Inferior parietal cortex (tissue), 1 donor: ENCODE data around the gene SENP5.
"Not testable (repeated sequence)": the region's sequence is repeated elsewhere in the genome, so short reads cannot be mapped to it uniquely, and the experiment has no call there.

Experiments used
- DNase-seq: peaks from one replicate; pipeline ENCODE4 v3.0.0-alpha.2; 2016; ENCODE audit errors: extremely low spot score

The SENP5 gene

GRCh38 chr3:196942915-196943277 is 75.2 kb downstream of the SENP5 start:
- DNase-seq, result no peak

DNA sequence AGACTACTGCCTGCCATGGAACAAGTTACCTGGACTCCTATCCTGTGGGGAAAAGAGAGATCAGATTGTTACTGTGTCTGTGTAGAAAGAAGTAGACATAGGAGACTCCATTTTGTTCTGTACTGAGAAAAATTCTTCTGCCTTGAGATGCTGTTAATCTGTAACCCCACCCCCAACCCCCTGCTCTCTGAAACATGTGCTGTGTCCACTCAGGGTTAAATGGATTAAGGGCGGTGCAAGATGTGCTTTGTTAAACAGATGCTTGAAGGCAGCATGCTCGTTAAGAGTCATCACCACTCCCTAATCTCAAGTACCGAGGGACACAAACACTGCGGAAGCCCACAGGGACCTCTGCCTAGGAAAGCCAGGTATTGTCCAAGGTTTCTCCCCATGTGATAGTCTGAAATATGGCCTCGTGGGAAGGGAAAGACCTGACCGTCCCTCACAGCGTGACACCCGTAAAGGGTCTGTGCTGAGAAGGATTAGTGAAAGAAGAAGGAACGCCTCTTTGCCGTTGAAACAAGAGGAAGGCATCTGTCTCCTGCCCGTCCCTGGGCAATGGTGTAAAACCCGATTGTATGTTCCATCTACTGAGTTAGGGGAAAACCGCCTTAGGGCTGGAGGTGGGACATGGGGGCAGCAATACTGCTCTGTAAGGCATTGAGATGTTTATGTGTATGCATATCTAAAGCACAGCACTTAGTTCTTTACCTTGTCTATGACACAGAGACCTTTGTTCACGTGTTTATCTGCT is 76.5 kb downstream of the SENP5 start:
- DNase-seq, result not testable (repeated sequence)

GRCh38 chr3:196947136-196947859 is 79.6 kb downstream of the SENP5 start:
- no peak for DNase-seq

DNA sequence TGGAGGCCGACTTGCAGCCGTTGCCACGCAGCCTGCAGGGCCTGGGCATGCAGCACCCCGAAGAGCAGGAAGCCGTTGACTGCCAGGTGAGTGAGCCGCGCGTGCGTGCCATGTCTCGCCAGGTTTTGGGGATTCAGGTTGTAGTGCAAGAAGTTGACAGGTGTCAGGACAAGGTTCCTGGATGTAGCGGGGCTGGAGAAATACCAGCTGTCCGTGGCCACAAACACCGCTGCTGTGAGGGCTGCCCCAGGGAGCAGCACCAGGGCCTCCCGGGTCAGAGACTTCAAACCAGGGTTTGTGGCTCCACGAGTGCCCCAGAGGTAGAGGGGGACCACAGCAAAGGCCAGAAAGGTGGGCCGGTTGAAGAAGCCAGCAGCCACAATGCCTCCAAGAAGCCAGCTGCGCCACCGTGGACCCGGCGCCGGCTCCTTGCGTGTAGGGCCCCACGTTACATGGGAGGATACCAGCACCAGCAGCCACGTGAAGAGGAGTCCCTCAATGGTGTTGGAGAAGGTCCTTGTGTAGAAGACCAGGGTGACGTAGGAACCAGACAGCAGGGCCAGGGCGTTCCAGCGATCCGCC is 80.2 kb downstream of the SENP5 start:
- DNase-seq, result no peak

DNA sequence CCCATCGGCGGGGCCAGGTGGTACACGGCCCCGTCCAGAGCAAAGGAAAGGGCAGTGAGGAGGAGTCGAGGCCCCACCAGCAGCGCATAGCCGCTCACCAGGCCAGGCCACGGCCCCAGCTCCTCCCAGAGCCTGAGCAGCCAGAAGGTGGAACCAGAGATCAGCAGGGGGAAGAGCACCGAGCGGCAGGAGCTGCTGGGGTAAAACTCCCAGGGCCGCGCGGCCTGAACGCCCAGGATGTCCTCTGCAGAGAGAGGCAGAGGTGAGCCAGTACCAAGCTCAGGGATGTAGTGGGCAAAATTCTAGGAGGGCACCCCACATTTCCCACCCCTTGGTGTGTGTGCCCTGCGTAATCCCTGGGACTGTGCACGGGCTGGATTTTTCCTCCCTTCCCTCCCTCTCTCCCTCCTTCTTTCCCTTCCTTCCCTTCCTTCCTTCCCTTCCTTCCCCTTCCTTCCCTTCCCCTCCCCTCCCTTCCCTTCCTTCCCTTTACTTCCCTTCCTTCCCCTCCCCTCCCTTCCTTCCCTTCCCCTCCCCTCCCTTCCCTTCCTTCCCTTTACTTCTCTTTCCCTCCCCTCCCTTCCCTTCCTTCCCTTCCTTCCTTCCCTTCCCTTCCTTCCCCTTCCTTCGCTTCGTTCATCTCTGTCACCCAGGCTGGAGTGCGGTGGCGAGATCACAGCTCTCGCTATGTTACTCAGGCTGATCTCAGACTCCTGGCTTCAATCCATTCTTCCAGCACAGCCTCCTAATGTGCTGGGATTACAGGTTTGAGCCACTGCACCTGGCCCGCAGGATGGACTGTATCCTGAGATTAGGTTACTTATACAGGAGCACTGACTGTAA is 80.9 kb downstream of the SENP5 start:
- no peak for DNase-seq

- DNase-seq, result no peak
Measured at GRCh38 chr3:196949285-196949619, 81.5 kb downstream of the SENP5 start.

GRCh38 chr3:196949750-196950149 is 82.0 kb downstream of the SENP5 start:
- DNase-seq, result no peak

GRCh38 chr3:196951371-196951770 is 83.7 kb downstream of the SENP5 start:
- DNase-seq, result no peak

GRCh38 chr3:196954832-196955231 is 87.1 kb downstream of the SENP5 start:
- no peak for DNase-seq

- DNase-seq, result no peak
Measured at GRCh38 chr3:196962108-196962929, 94.6 kb downstream of the SENP5 start.

GRCh38 chr3:196962930-196963630 is 95.4 kb downstream of the SENP5 start:
- no peak for DNase-seq

DNA sequence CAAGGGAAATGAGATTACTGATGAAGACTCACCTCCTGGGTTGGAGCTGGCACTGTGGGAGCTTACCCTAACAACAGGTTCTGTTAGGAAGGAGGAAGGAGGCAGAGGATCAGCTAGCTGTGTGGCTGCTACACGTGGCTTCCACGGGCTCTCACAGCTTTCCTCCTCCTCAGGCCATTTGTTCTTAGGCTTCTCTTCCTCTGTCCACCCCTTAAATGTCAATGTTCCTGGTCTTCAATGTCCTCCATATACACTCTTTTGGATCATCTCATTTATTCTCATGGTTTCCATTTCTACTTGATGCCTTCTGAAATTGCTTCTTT is 95.9 kb downstream of the SENP5 start:
- DNase-seq, result no peak

- no peak for DNase-seq
Measured at GRCh38 chr3:196965112-196965803, 97.5 kb downstream of the SENP5 start.

GRCh38 chr3:196965804-196966173 is 98.1 kb downstream of the SENP5 start:
- DNase-seq, result no peak

GRCh38 chr3:196966526-196967401 is 99.0 kb downstream of the SENP5 start:
- DNase-seq, result no peak

- no peak for DNase-seq
Measured at GRCh38 chr3:196967412-196968232, 99.9 kb downstream of the SENP5 start.

DNA sequence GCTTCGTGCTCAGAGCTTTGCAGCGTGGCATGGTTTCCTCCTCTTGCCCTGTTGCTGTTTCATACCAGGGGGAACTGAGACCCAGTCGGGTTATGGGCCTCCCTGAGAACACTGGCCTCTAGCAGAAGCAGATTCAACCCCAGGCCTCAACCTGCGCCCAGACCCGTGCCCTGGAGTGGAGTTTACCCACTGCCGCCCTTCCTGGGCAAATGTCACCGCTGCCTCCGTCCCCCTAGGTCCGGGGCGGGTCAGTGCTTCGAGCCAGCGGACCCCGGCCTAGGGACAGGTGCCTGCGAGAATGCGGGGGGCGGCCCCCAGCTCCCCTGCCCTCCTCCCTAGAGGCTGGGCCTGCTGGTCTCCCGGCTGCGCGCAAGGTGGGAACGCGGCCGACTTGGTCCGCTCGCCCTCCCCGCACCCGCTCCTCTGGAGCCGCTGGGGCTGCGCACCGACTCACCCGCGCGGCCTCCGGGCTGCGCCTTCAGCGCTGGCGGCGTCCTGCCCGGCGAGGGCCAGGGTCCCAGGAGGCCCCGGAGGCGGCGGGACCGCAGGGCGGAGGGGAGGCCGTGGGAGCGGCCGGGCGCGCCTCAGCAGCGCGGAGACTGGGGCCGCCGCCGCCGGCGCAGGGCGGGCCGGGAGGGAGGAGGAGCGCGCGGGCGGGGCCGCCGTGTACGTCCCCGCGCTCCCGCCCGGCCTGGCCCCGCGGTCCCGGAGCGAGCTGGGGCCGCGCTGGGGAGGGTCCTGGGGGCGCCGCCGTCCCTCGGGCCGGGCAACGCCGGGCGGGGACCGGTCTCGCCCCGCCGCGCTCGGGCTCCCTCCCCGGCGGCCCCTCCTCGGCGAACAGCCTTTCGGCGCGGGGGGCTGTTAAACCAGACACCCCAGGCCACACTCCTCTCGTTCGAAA is 100.8 kb downstream of the SENP5 start, which contains the start of gene PIGZ:
TSS of gene PIGZ (minus strand) at position 601 of the 901 bp plus-strand sequence. CDS start 16,802 bp downstream, outside the sequence.
- DNase-seq, result no peak
